SH-SY5Y (cell line): ENCODE measurements around the gene PRR33.

Experiments used
- GATA2 ChIP-seq: IDR thresholded peaks from 2 replicates; pipeline ENCODE4 v1.6.1; 2011; ENCODE audit warnings: mild to moderate bottlenecking, low read depth, low read length
- GATA3 ChIP-seq: IDR thresholded peaks from 2 replicates; pipeline ENCODE4 v1.6.1; 2011; ENCODE audit warnings: low read depth, mild to moderate bottlenecking, low read length, moderate library complexity

DNA sequence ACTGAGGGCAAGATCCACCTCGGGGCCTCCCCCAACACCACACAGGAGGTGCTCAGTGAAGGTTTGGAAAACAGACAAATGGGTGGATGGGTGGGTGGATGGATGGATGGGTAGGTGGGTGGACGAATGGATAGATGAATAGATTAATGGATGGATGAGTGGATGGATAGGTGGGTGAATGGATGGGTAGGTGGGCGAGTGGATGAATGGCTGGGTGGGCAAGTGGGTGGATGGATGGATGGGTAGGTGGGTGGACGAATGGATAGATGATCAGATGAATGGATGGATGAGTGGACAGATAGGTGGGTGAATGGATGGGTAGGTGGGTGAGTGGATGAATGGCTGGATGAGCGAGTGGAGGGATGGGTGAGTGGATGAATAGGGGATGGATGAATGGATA lies 863 bp upstream of the PRR33 start:
- TF ChIP-seq GATA3 (no peak), GATA2 (no peak)
